Neural cell (in vitro differentiated cells): ENCODE results near the gene FFAR2. TPM values are rescaled to one million over a fixed set of nuclear protein-coding genes. Genes with fewer than 3 reads are reported as not detected.

Experiments used
- H2AFZ ChIP-seq: fragments of 200-600, 300-800 bp; sonication (generic), shearing (Covaris generic); 2 replicates; pipeline ENCODE4 v1.6.0; 2014; ENCODE audit warnings: low read depth, mild to moderate bottlenecking, antibody characterized with exemption, low read length, moderate library complexity
- H3F3A ChIP-seq: fragments of 200-600 bp; shearing (Covaris generic); 2 replicates; pipeline ENCODE4 v1.6.1; 2016; ENCODE audit warnings: mild to moderate bottlenecking, moderate library complexity, mixed read lengths, antibody characterized with exemption, low read length; ENCODE audit not compliant: insufficient read depth, poor library complexity, severe bottlenecking
- H3K27ac ChIP-seq: fragments of 200-600, 300-800 bp; sonication (generic), shearing (Covaris generic); 2 replicates; pipeline ENCODE4 v1.5.1; 2014; ENCODE audit warnings: mild to moderate bottlenecking, low read length, moderate library complexity
- H3K27me3 ChIP-seq: fragments of 300-800, 200-600 bp; sonication (generic), shearing (Covaris generic); 2 replicates; pipeline ENCODE4 v1.6.0; 2014; ENCODE audit warnings: mild to moderate bottlenecking, low read depth, low read length, moderate library complexity; ENCODE audit not compliant: insufficient read depth
- H3K36me3 ChIP-seq: fragments of 300-800, 200-600 bp; sonication (generic), shearing (Covaris generic); 2 replicates; pipeline ENCODE4 v1.5.1; 2014; ENCODE audit warnings: mild to moderate bottlenecking, antibody characterized with exemption, low read length, moderate library complexity; ENCODE audit not compliant: insufficient read depth
- H3K4me2 ChIP-seq: fragments of 300-800, 200-600 bp; sonication (generic), shearing (Covaris generic); 2 replicates; pipeline ENCODE4 v1.6.0; 2014; ENCODE audit warnings: mild to moderate bottlenecking, low read length
- H3K4me3 ChIP-seq: fragments of 300-800, 200-600 bp; sonication (generic), shearing (Covaris generic); 2 replicates; pipeline ENCODE4 v1.5.1; 2014; ENCODE audit warnings: mild to moderate bottlenecking, low read length, moderate library complexity
- H3K79me2 ChIP-seq: fragments of 200-600 bp; shearing (Covaris generic); replicated peaks from 2 replicates; pipeline ENCODE4 v1.6.0; 2014; ENCODE audit warnings: mild to moderate bottlenecking, low read length, moderate library complexity; ENCODE audit not compliant: insufficient read depth
- H3K9ac ChIP-seq: fragments of 300-800, 200-600 bp; sonication (generic), shearing (Covaris generic); 2 replicates; pipeline ENCODE4 v1.6.1; 2016; ENCODE audit warnings: mild to moderate bottlenecking, low read length, mixed read lengths
- H3K9me2 ChIP-seq: fragments of 200-600 bp; shearing (Covaris generic); 2 replicates; pipeline ENCODE4 v1.6.1; 2016; ENCODE audit warnings: mild to moderate bottlenecking, low read length, mixed read lengths; ENCODE audit not compliant: insufficient read depth
- H3K9me3 ChIP-seq: fragments of 200-600, 300-800 bp; sonication (generic), shearing (Covaris generic); 2 replicates; pipeline ENCODE4 v1.6.1; 2016; ENCODE audit warnings: mild to moderate bottlenecking, mixed run types, low read length, moderate library complexity, mixed read lengths
- H4K20me1 ChIP-seq: fragments of 200-600 bp; shearing (Covaris generic); 2 replicates; pipeline ENCODE4 v1.6.1; 2016; ENCODE audit warnings: mild to moderate bottlenecking, mixed run types; ENCODE audit not compliant: insufficient read depth
- EP300 ChIP-seq: fragments of 450-650 bp; conservative IDR thresholded peaks from 2 replicates; pipeline ENCODE4 v1.6.1; 2014; ENCODE audit warnings: antibody characterized with exemption, mild to moderate bottlenecking, moderate library complexity; ENCODE audit not compliant: poor library complexity, severe bottlenecking
- EZH2 ChIP-seq: fragments of 200-600, 300-800 bp; shearing (Covaris generic), sonication (generic); IDR thresholded peaks from 2 replicates; pipeline ENCODE4 v1.6.1; 2014; ENCODE audit warnings: antibody characterized with exemption, low read length, borderline replicate concordance, mild to moderate bottlenecking; ENCODE audit not compliant: insufficient read depth, poor library complexity, severe bottlenecking
- MXI1 ChIP-seq: fragments of 450-650 bp; conservative IDR thresholded peaks from 2 replicates; pipeline ENCODE4 v1.6.1; 2014; ENCODE audit warnings: antibody characterized with exemption, mild to moderate bottlenecking; ENCODE audit not compliant: poor library complexity, severe bottlenecking
- POLR2AphosphoS5 ChIP-seq: IDR thresholded peaks from 2 replicates; pipeline ENCODE4 v1.6.1; 2012
- RAD21 ChIP-seq: fragments of 450-650 bp; conservative IDR thresholded peaks from 2 replicates; pipeline ENCODE4 v1.6.1; 2014; ENCODE audit warnings: antibody characterized with exemption, mild to moderate bottlenecking, moderate library complexity
- SMC3 ChIP-seq: fragments of 450-650 bp; conservative IDR thresholded peaks from 2 replicates; pipeline ENCODE4 v1.6.1; 2014; ENCODE audit warnings: antibody characterized with exemption, mild to moderate bottlenecking, moderate library complexity; ENCODE audit not compliant: poor library complexity
- TAF1 ChIP-seq: IDR thresholded peaks from 2 replicates; pipeline ENCODE4 v1.6.1; 2012; ENCODE audit warnings: low read depth
- polyA plus RNA-seq: library from polyadenylated mRNA; depleted of rRNA; stranded (reverse); fragments of >200 nt; gene quantifications from 2 replicates; pipeline ENCODE4 v1.2.3, GENCODE V29; 2014
- TF ChIP-seq, protein P1 (sequence below): fragments of 450-650 bp; IDR thresholded peaks from 2 replicates; pipeline ENCODE4 v1.5.1; 2014; ENCODE audit warnings: antibody characterized with exemption, mild to moderate bottlenecking, moderate library complexity; ENCODE audit not compliant: poor library complexity, severe bottlenecking
- TF ChIP-seq, protein P2 (sequence below): IDR thresholded peaks from 2 replicates; pipeline ENCODE4 v1.6.1; 2012; ENCODE audit warnings: borderline replicate concordance

Gene FFAR2
- polyA plus RNA-seq, 1 donor from 2014 or later, result not detected

DNA sequence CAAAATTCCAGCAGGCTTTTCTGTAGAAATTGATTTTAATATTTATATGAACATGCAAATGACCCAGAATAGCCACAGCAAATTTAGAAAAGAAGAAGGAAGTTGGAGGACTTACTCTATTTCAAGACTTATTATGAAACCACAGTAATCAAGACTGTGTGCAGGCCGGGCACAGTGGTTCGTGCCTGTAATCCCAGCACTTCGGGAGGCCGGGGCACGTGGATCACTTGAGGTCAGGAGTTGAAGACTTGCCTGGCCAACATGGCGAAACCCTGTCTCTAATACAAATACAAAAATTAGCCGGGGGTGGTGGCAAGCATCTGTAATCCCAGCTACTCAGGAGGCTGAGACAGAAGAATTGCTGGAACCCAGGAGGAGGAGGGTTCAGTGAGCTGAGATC lies 6.0 kb upstream of the FFAR2 start:
- TF ChIP-seq EP300 (no peak), SMC3 (no peak), POLR2AphosphoS5 (no peak)
- TF ChIP-seq, protein P1, sequence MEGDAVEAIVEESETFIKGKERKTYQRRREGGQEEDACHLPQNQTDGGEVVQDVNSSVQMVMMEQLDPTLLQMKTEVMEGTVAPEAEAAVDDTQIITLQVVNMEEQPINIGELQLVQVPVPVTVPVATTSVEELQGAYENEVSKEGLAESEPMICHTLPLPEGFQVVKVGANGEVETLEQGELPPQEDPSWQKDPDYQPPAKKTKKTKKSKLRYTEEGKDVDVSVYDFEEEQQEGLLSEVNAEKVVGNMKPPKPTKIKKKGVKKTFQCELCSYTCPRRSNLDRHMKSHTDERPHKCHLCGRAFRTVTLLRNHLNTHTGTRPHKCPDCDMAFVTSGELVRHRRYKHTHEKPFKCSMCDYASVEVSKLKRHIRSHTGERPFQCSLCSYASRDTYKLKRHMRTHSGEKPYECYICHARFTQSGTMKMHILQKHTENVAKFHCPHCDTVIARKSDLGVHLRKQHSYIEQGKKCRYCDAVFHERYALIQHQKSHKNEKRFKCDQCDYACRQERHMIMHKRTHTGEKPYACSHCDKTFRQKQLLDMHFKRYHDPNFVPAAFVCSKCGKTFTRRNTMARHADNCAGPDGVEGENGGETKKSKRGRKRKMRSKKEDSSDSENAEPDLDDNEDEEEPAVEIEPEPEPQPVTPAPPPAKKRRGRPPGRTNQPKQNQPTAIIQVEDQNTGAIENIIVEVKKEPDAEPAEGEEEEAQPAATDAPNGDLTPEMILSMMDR, result no peak
- Histone ChIP-seq H4K20me1 (no peaks in the 10 kb centered on the region), H3K27ac (no peak overlapping the region), H3K27me3 (no peaks in the 10 kb centered on the region), H3K9me3 (no peaks in the 10 kb centered on the region), H3K4me3 (no peak overlapping the region), H3K9me2 (no peaks in the 10 kb centered on the region), H3K4me2 (no peak overlapping the region), H3K36me3 (no peaks in the 10 kb centered on the region), H3K9ac (no peak overlapping the region), H3F3A (no peaks in the 10 kb centered on the region), H2AFZ (no peak overlapping the region), H3K79me2 (no peaks in the 10 kb centered on the region)

DNA sequence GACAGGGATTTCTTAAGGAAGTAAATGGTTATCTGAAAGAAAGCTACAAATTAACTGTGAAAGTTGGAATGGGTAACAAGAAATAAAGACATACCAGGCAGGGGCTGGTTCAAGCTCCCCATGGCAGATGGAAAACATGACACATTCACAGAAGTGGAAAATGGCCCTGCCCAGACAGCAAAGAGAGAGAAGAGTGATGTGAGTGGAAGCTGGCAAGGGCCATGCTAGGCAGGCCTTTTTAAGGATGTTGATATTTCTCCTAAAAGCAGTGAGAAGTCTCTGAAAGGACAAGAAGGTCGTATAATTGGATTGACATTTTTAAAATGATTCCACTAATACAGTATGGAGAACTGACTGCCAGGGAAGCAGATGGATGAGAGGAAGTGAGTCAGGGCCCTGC lies 3.3 kb upstream of the FFAR2 start:
- no peaks in the 10 kb centered on the region for H3K79me2 ChIP-seq
- no peak overlapping the region for H3K9ac ChIP-seq
- no peaks in the 10 kb centered on the region for H3K27me3 ChIP-seq
- no peaks in the 10 kb centered on the region for H3F3A ChIP-seq
- TF ChIP-seq, protein P1, result no peak
- H3K9me2 ChIP-seq, result no peaks in the 10 kb centered on the region
- H3K4me3 ChIP-seq, result no peak overlapping the region
- H3K9me3 ChIP-seq, result no peaks in the 10 kb centered on the region
- no peaks in the 10 kb centered on the region for H4K20me1 ChIP-seq
- no peak overlapping the region for H2AFZ ChIP-seq
- H3K4me2 ChIP-seq, result no peak overlapping the region
- no peaks in the 10 kb centered on the region for H3K36me3 ChIP-seq
- no peak overlapping the region for H3K27ac ChIP-seq

DNA sequence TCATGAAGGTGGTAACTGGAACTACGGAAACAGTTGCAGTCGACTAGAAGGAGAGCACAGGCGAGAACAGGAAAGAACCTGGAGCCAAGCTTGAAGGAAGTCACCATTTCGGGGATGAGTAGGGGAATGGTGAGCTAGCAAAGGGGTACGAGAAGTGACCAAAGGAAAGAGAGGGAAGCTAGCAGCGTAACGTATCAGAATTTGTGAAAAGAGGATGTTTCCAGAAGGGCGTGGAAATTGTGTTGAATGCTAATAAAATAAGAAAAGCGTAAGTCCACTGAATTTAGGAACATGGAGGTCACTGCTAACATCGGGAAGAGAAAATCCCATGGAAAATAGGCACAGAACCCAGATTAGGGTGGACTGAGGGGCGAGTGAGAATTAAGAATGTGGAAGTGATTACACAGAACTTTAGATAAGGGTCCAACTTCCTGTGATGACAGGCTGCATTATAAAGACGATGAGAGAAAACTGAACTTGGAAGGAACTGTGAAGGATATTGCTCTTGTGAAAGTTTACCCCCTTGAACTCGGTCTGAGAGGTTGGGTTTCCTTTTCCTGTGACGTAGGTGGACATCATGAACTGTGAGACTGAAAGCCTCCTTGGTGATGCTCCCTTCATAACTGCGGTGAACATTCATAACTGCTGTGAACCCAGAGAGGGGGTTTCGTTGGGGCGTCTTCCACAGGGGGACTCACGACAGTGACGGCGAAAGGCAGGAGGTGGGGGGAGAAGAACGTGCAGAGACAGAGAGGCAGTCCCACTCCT lies 2.0 kb upstream of the FFAR2 start:
- H3F3A ChIP-seq, result no peaks in the 10 kb centered on the region
- TF ChIP-seq EZH2 (no peak), SMC3 (no peak), EP300 (no peak), TAF1 (no peak), RAD21 (no peak), POLR2AphosphoS5 (no peak), MXI1 (no peak)
- TF ChIP-seq, protein P1, result no peak
- TF ChIP-seq, protein P2, sequence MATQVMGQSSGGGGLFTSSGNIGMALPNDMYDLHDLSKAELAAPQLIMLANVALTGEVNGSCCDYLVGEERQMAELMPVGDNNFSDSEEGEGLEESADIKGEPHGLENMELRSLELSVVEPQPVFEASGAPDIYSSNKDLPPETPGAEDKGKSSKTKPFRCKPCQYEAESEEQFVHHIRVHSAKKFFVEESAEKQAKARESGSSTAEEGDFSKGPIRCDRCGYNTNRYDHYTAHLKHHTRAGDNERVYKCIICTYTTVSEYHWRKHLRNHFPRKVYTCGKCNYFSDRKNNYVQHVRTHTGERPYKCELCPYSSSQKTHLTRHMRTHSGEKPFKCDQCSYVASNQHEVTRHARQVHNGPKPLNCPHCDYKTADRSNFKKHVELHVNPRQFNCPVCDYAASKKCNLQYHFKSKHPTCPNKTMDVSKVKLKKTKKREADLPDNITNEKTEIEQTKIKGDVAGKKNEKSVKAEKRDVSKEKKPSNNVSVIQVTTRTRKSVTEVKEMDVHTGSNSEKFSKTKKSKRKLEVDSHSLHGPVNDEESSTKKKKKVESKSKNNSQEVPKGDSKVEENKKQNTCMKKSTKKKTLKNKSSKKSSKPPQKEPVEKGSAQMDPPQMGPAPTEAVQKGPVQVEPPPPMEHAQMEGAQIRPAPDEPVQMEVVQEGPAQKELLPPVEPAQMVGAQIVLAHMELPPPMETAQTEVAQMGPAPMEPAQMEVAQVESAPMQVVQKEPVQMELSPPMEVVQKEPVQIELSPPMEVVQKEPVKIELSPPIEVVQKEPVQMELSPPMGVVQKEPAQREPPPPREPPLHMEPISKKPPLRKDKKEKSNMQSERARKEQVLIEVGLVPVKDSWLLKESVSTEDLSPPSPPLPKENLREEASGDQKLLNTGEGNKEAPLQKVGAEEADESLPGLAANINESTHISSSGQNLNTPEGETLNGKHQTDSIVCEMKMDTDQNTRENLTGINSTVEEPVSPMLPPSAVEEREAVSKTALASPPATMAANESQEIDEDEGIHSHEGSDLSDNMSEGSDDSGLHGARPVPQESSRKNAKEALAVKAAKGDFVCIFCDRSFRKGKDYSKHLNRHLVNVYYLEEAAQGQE, result no peak
- H3K9ac ChIP-seq, result no peak overlapping the region
- H3K79me2 ChIP-seq, result no peaks in the 10 kb centered on the region
- H3K36me3 ChIP-seq, result no peaks in the 10 kb centered on the region
- H4K20me1 ChIP-seq, result no peaks in the 10 kb centered on the region
- no peak overlapping the region for H3K27ac ChIP-seq
- H3K9me3 ChIP-seq, result no peaks in the 10 kb centered on the region
- H3K9me2 ChIP-seq, result no peaks in the 10 kb centered on the region
- no peak overlapping the region for H3K4me2 ChIP-seq
- no peak overlapping the region for H2AFZ ChIP-seq
- no peak overlapping the region for H3K4me3 ChIP-seq
- H3K27me3 ChIP-seq, result no peaks in the 10 kb centered on the region
